Caco-2 (cell line): ENCODE measurements around the gene VMAC. TPM values are rescaled to one million over a fixed set of nuclear protein-coding genes. Genes with fewer than 3 reads are reported as not detected.

Experiments used
- BruUV-seq: library from RNA; stranded (reverse); fragments of 400-500 nt; replicated peaks from 2 replicates; lab custom pipeline; 2021; lab: Mats Ljungman, UMichigan
- CTCF ChIA-PET: fragments of 300-600 bp; sonication (Branson Sonifier 250); formaldehyde crosslinking; loops from one replicate; lab custom pipeline; 2022; ENCODE audit warnings: antibody characterized with exemption; lab: Charles Lee
- POLR2A ChIA-PET: fragments of 300-600 bp; sonication (Branson Sonifier 250); formaldehyde crosslinking; loops from one replicate; lab custom pipeline; 2022; ENCODE audit warnings: antibody characterized with exemption; lab: Charles Lee
- DNase-seq, 2 experiments: peaks; one replicate each; pipeline versions ENCODE4 v3.0.0 to v3.0.0-alpha.2; 2020 to 2022
- H3K27me3 ChIP-seq: replicated peaks from 2 replicates; pipeline ENCODE4 v1.6.0; 2011; ENCODE audit warnings: low read length; ENCODE audit not compliant: control insufficient read depth, insufficient read depth
- H3K36me3 ChIP-seq: 2 replicates; pipeline ENCODE4 v1.5.1; 2011; ENCODE audit warnings: low read length; ENCODE audit not compliant: control insufficient read depth, insufficient read depth
- H3K4me1 ChIP-seq: fragments of 250-450 bp; sonication (Bioruptor Pico); 2 replicates; pipeline ENCODE4 v1.5.1; 2020; ENCODE audit warnings: mild to moderate bottlenecking
- H3K4me3 ChIP-seq: 2 replicates; pipeline ENCODE4 v1.5.1; 2011; ENCODE audit warnings: low read depth, mild to moderate bottlenecking, control low read depth, low read length
- H3K9me3 ChIP-seq: fragments of 250-450 bp; sonication (Bioruptor Pico); 2 replicates; pipeline ENCODE4 v1.5.1; 2020; ENCODE audit warnings: mild to moderate bottlenecking, moderate library complexity
- H3K27ac Mint-ChIP-seq: one replicate; pipeline ENCODE4 v1.8.0; 2022; ENCODE audit warnings: mixed read lengths; ENCODE audit not compliant: unreplicated experiment
- H3K27me3 Mint-ChIP-seq: one replicate; pipeline ENCODE4 v1.8.0; 2022; ENCODE audit warnings: mixed read lengths; ENCODE audit not compliant: insufficient read depth, unreplicated experiment
- H3K36me3 Mint-ChIP-seq: one replicate; pipeline ENCODE4 v1.8.0; 2022; ENCODE audit warnings: mild to moderate bottlenecking, mixed read lengths; ENCODE audit not compliant: insufficient read depth, unreplicated experiment
- H3K4me1 Mint-ChIP-seq: one replicate; pipeline ENCODE4 v1.8.0; 2022; ENCODE audit warnings: low read depth, mixed read lengths; ENCODE audit not compliant: unreplicated experiment
- H3K4me3 Mint-ChIP-seq: one replicate; pipeline ENCODE4 v1.8.0; 2022; ENCODE audit warnings: mild to moderate bottlenecking, moderate library complexity, mixed read lengths; ENCODE audit not compliant: unreplicated experiment
- H3K9me3 Mint-ChIP-seq: one replicate; pipeline ENCODE4 v1.8.0; 2022; ENCODE audit warnings: mixed read lengths; ENCODE audit not compliant: unreplicated experiment
- intact Hi-C: fragments of 100-400 bp; cut with micrococcal nuclease; formaldehyde crosslinking; loops from one replicate; pipeline ENCODE4 v1.10.0; 2022; ENCODE audit not compliant: unreplicated experiment
- total RNA-seq: library from RNA; stranded (reverse); gene quantifications from 2 replicates; pipeline ENCODE4 v1.2.3, GENCODE V29; 2022
- TF ChIP-seq, protein P1 (sequence below), 2 experiments: fragments of 200-600 bp in 1 of 2; IDR thresholded peaks; 1 replicate in 1 of 2; 2 replicates in 1 of 2; pipeline versions ENCODE4 v1.5.1 to v1.8.0; 2011 to 2022; ENCODE audit warnings: antibody characterized with exemption in 1 of 2, control low read depth in 1 of 2, inconsistent platforms in 1 of 2, low read depth in 1 of 2, low read length in 1 of 2, mild to moderate bottlenecking in 1 of 2, moderate library complexity in 1 of 2; ENCODE audit not compliant: insufficient read depth in 1 of 2, severe bottlenecking in 1 of 2, unreplicated experiment in 1 of 2

VMAC gene
- total RNA-seq, 1 experiment from 2014 or later: 4.8 TPM

GRCh38 chr19:5899728-5900526 is 4.7 kb upstream of the VMAC start:
- no peaks in the 10 kb centered on the region for H3K9me3 Mint-ChIP-seq
- no peaks in the 10 kb centered on the region; the same call in 1 of the 2 replicates for H3K4me1 ChIP-seq
- no peaks in the 10 kb centered on the region for H3K27me3 ChIP-seq
- no peak for DNase-seq
- no peaks in the 10 kb centered on the region; the same call in 1 of the 2 replicates for H3K36me3 ChIP-seq
- no peak overlapping the region for H3K27ac Mint-ChIP-seq
- H3K4me3 Mint-ChIP-seq: no peak overlapping the region
- ChIA-PET POLR2A (interaction anchor here (0.6 kb wide), 2 partner anchors 18 to 126 kb away, joined by 4 to 7 read pairs; no protein-coding TSS in a partner anchor), CTCF (no interaction called here)
- H3K4me3 ChIP-seq: no peak overlapping the region
- H3K36me3 Mint-ChIP-seq: peaks cover 39% of the 10 kb centered on the region
- no peaks in the 10 kb centered on the region for H3K27me3 Mint-ChIP-seq
- no peaks in the 10 kb centered on the region for H3K9me3 ChIP-seq
- TF ChIP-seq, protein P1, sequence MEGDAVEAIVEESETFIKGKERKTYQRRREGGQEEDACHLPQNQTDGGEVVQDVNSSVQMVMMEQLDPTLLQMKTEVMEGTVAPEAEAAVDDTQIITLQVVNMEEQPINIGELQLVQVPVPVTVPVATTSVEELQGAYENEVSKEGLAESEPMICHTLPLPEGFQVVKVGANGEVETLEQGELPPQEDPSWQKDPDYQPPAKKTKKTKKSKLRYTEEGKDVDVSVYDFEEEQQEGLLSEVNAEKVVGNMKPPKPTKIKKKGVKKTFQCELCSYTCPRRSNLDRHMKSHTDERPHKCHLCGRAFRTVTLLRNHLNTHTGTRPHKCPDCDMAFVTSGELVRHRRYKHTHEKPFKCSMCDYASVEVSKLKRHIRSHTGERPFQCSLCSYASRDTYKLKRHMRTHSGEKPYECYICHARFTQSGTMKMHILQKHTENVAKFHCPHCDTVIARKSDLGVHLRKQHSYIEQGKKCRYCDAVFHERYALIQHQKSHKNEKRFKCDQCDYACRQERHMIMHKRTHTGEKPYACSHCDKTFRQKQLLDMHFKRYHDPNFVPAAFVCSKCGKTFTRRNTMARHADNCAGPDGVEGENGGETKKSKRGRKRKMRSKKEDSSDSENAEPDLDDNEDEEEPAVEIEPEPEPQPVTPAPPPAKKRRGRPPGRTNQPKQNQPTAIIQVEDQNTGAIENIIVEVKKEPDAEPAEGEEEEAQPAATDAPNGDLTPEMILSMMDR (IDR thresholded peaks at IDR 0.05; ENCODE audit: insufficient read depth in 1 of 2, low read depth in 1 of 2, low read length in 1 of 2, severe bottlenecking in 1 of 2, unreplicated experiment in 1 of 2): no peak
- BruUV-seq: no TSS peak
- no peaks in the 10 kb centered on the region for H3K4me1 Mint-ChIP-seq
- intact Hi-C loops: loop anchor here (5.0 kb wide), 1 partner anchor 73 kb away; no protein-coding TSS in a partner anchor

GRCh38 chr19:5900976-5901375 is 3.7 kb upstream of the VMAC start:
- Histone ChIP-seq H3K4me3 (no peak overlapping the region), H3K36me3 (no peaks in the 10 kb centered on the region), H3K27me3 (no peaks in the 10 kb centered on the region), H3K4me1 (no peaks in the 10 kb centered on the region; the same call in 1 of the 2 replicates), H3K9me3 (no peaks in the 10 kb centered on the region)
- Mint-ChIP-seq H3K4me1 (no peaks in the 10 kb centered on the region), H3K9me3 (no peaks in the 10 kb centered on the region), H3K27me3 (no peaks in the 10 kb centered on the region), H3K36me3 (peaks cover 36% of the 10 kb centered on the region), H3K27ac (no peak overlapping the region), H3K4me3 (no peak overlapping the region)
- no peak for DNase-seq
- CTCF ChIA-PET: no interaction called here
- intact Hi-C loops: loop anchor here (5.0 kb wide), 1 partner anchor 74 kb away; no protein-coding TSS in a partner anchor
- POLR2A ChIA-PET: no interaction called here
- no TSS peak for BruUV-seq
- TF ChIP-seq, protein P1 (IDR thresholded peaks at IDR 0.05; ENCODE audit: insufficient read depth in 1 of 2, low read depth in 1 of 2, low read length in 1 of 2, severe bottlenecking in 1 of 2, unreplicated experiment in 1 of 2): no peak

DNA sequence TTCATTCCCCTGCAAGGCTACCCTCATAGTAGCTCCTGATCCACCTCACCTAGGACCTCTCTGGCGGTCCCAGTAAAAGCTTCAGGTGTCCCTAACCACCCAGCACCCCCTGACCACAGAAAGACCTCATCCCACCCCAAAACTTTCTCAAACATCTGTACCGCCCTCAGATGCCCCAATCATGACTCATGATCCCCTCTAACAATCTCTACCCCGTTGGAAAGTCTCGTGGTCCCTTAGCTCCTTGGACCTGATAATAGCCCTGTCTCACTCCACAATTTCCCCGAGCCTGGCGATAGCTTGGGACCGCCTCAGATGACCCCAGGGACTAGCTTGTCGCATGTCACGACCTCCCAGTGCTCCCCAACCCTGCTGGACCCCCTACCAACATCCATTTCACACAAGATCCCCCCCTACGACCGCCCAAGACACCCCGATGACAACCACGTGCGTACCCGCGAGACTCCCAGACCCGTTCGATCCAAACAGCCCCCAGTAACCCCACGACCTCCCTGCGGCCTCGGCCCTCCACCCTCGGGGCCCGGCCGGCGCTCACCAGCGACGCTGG is 1.5 kb upstream of the VMAC start:
- TSS peak; percentile 60 for BruUV-seq
- TF ChIP-seq, protein P1 (IDR thresholded peaks at IDR 0.05; ENCODE audit: insufficient read depth in 1 of 2, low read depth in 1 of 2, low read length in 1 of 2, severe bottlenecking in 1 of 2, unreplicated experiment in 1 of 2): no peak
- Mint-ChIP-seq H3K4me1 (no peaks in the 10 kb centered on the region), H3K4me3 (peak overlapping the region; percentile 82), H3K9me3 (no peaks in the 10 kb centered on the region), H3K27ac (peak overlapping the region; percentile 97), H3K36me3 (peaks cover 42% of the 10 kb centered on the region), H3K27me3 (no peaks in the 10 kb centered on the region)
- Histone ChIP-seq H3K36me3 (no peaks in the 10 kb centered on the region), H3K9me3 (no peaks in the 10 kb centered on the region), H3K27me3 (no peaks in the 10 kb centered on the region), H3K4me3 (peak overlapping the region; percentile 86), H3K4me1 (no peaks in the 10 kb centered on the region; the same call in 1 of the 2 replicates)
- CTCF ChIA-PET: interaction anchor here (1.4 to 3.4 kb wide), 3 partner anchors 65 to 99 kb away, joined by 12 to 56 read pairs (median 18); partner anchors contain the start of gene NRTN
- intact Hi-C loops: loop anchor here (5.0 kb wide), 1 partner anchor 76 kb away; no protein-coding TSS in a partner anchor
- POLR2A ChIA-PET: interaction anchor here (1.6 to 2.2 kb wide), 3 partner anchors 12 to 99 kb away, joined by 4 to 27 read pairs (median 7); no protein-coding TSS in a partner anchor
- DNase-seq: no peak
